WTC11 (cell line): ENCODE results near the gene EIF2S1. TPM values are rescaled to one million over a fixed set of nuclear protein-coding genes. Genes with fewer than 3 reads are reported as not detected.

Experiments
- ATAC-seq: fragments of 200-7000 bp; cut with Tn5 transposase; 2 replicates; pipeline ENCODE4 v1.10.0; 2021; ENCODE audit warnings: mild to moderate bottlenecking, moderate library complexity
- CTCF ChIA-PET: fragments of 300-600 bp; sonication (Branson Sonifier 250); formaldehyde crosslinking; loops from one replicate; lab custom pipeline; 2021; ENCODE audit warnings: antibody characterized with exemption; lab: Charles Lee
- POLR2A ChIA-PET: fragments of 350-600 bp; sonication (Branson Sonifier 250); formaldehyde crosslinking; loops from one replicate; lab custom pipeline; 2021; ENCODE audit warnings: antibody characterized with exemption; lab: Charles Lee
- DNase-seq: peaks from one replicate; pipeline ENCODE4 v3.0.0; 2021; ENCODE audit warnings: low spot score
- H3K27ac Mint-ChIP-seq: 2 replicates; pipeline ENCODE4 v1.8.0; 2021; ENCODE audit warnings: mixed read lengths
- H3K27me3 Mint-ChIP-seq: 2 replicates; pipeline ENCODE4 v1.8.0; 2021; ENCODE audit warnings: low read depth, mild to moderate bottlenecking, moderate library complexity, mixed read lengths
- H3K36me3 Mint-ChIP-seq: 2 replicates; pipeline ENCODE4 v1.8.0; 2021; ENCODE audit warnings: mixed read lengths
- H3K4me1 Mint-ChIP-seq: 2 replicates; pipeline ENCODE4 v1.8.0; 2022; ENCODE audit warnings: mixed read lengths
- H3K4me3 Mint-ChIP-seq: 2 replicates; pipeline ENCODE4 v1.8.0; 2021; ENCODE audit warnings: mild to moderate bottlenecking, moderate library complexity, mixed read lengths
- H3K9me3 Mint-ChIP-seq: 2 replicates; pipeline ENCODE4 v1.8.0; 2021; ENCODE audit warnings: mixed read lengths
- ATF1 ChIP-seq: sonication (generic); formaldehyde crosslinking; IDR thresholded peaks from 2 replicates; pipeline ENCODE4 v1.8.1; 2023; ENCODE audit warnings: mild to moderate bottlenecking, moderate library complexity, missing genetic modification reagents
- CBFB ChIP-seq: sonication (generic); formaldehyde crosslinking; IDR thresholded peaks from 2 replicates; pipeline ENCODE4 v1.8.1; 2022; ENCODE audit warnings: mild to moderate bottlenecking, low read depth, missing genetic modification reagents
- E2F5 ChIP-seq: sonication (generic); formaldehyde crosslinking; IDR thresholded peaks from 2 replicates; pipeline ENCODE4 v1.8.1; 2022; ENCODE audit warnings: mild to moderate bottlenecking, moderate library complexity, missing genetic modification reagents
- GABPB1 ChIP-seq: sonication (generic); formaldehyde crosslinking; IDR thresholded peaks from 2 replicates; pipeline ENCODE4 v1.8.1; 2023; ENCODE audit warnings: mild to moderate bottlenecking, missing genetic modification reagents
- KAT7 ChIP-seq: sonication (generic); formaldehyde crosslinking; IDR thresholded peaks from 2 replicates; pipeline ENCODE4 v1.8.1; 2023; ENCODE audit warnings: missing genetic modification reagents, mild to moderate bottlenecking, borderline replicate concordance
- MXD4 ChIP-seq: fragments of 250-450 bp; sonication (Bioruptor Pico); IDR thresholded peaks from 2 replicates; pipeline ENCODE4 v1.8.0; 2021; ENCODE audit warnings: mild to moderate bottlenecking, moderate library complexity, borderline replicate concordance
- NR3C1 ChIP-seq: sonication (generic); formaldehyde crosslinking; conservative IDR thresholded peaks from 2 replicates; pipeline ENCODE4 v1.8.1; 2023; ENCODE audit warnings: low read depth, mild to moderate bottlenecking, missing genetic modification reagents
- SOX15 ChIP-seq: fragments of 250-450 bp; sonication (Bioruptor Pico); IDR thresholded peaks from 2 replicates; pipeline ENCODE4 v1.9.0; 2021; ENCODE audit warnings: mild to moderate bottlenecking
- TEAD1 ChIP-seq: sonication (generic); formaldehyde crosslinking; IDR thresholded peaks from 2 replicates; pipeline ENCODE4 v1.8.0; 2022; ENCODE audit warnings: mild to moderate bottlenecking, missing genetic modification reagents
- TP53 ChIP-seq: sonication (generic); formaldehyde crosslinking; IDR thresholded peaks from 2 replicates; pipeline ENCODE4 v1.8.1; 2023; ENCODE audit warnings: mild to moderate bottlenecking, missing genetic modification reagents
- ZNF423 ChIP-seq: fragments of 250-450 bp; sonication (Bioruptor Pico); IDR thresholded peaks from 2 replicates; pipeline ENCODE4 v2.1.2; 2022; ENCODE audit warnings: mild to moderate bottlenecking, moderate library complexity
- total RNA-seq: library from RNA; stranded (reverse); gene quantifications from 3 replicates; pipeline ENCODE4 v1.2.3, GENCODE V29; 2021
- TF ChIP-seq, protein P1 (sequence below): fragments of 250-450 bp; sonication (Bioruptor Pico); IDR thresholded peaks from 2 replicates; pipeline ENCODE4 v1.9.0; 2021; ENCODE audit warnings: mild to moderate bottlenecking
- TF ChIP-seq, protein P2 (sequence below): sonication (generic); formaldehyde crosslinking; conservative IDR thresholded peaks from 2 replicates; pipeline ENCODE4 v1.8.1; 2022; ENCODE audit warnings: mild to moderate bottlenecking, missing genetic modification reagents
- TF ChIP-seq, protein P3 (sequence below): sonication (generic); formaldehyde crosslinking; IDR thresholded peaks from 2 replicates; pipeline ENCODE4 v1.8.0; 2023; ENCODE audit warnings: missing genetic modification reagents
- TF ChIP-seq, protein P4 (sequence below): sonication (generic); formaldehyde crosslinking; conservative IDR thresholded peaks from 2 replicates; pipeline ENCODE4 v1.8.1; 2023; ENCODE audit warnings: mild to moderate bottlenecking, low read depth, missing genetic modification reagents, moderate library complexity

The EIF2S1 gene
- total RNA-seq, 1 experiment from 2014 or later: 137 TPM

DNA sequence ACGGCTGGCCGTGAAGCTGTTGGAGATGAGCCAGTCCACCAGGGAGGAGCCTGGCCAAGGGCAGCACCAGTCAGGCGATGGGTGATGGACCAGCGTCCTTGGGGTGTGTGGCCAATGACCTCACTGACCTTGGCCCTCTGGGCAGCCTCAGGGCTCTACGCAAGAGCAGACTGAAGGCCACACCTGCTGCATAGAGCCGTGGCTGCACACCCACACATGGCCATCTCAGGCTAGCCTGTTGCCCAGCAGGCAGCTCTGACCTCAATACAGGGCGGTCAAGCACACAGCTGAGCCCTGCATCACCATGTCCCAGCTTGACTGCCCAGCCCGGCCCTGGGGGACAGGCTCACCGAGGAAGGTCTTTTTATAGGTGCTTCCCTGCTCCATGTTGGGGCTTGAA, 32.7 kb downstream of the EIF2S1 start:
- ChIA-PET CTCF (interaction anchor here (0.6 to 1.1 kb wide), 2 partner anchors 33 to 269 kb away, joined by 3 to 7 read pairs; partner anchors contain the start of gene ATP6V1D), POLR2A (no interaction called here)
- no peak for DNase-seq
- ATAC-seq: no peak
- no peaks in the 10 kb centered on the region for H3K36me3 Mint-ChIP-seq
- H3K9me3 Mint-ChIP-seq: no peaks in the 10 kb centered on the region
- H3K27ac Mint-ChIP-seq: no peak overlapping the region
- TF ChIP-seq TEAD1 (CRISPR knock-in tag) (no peak), E2F5 (CRISPR knock-in tag) (no peak), TP53 (CRISPR knock-in tag) (no peak), GABPB1 (no peak)
- TF ChIP-seq, protein P1, sequence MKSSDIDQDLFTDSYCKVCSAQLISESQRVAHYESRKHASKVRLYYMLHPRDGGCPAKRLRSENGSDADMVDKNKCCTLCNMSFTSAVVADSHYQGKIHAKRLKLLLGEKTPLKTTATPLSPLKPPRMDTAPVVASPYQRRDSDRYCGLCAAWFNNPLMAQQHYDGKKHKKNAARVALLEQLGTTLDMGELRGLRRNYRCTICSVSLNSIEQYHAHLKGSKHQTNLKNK (CRISPR knock-in tag): no peak
- TF ChIP-seq, protein P2, sequence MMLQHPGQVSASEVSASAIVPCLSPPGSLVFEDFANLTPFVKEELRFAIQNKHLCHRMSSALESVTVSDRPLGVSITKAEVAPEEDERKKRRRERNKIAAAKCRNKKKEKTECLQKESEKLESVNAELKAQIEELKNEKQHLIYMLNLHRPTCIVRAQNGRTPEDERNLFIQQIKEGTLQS (CRISPR knock-in tag): no peak
- no peaks in the 10 kb centered on the region for H3K27me3 Mint-ChIP-seq
- H3K4me3 Mint-ChIP-seq: no peak overlapping the region
- peaks cover 6% of the 10 kb centered on the region for H3K4me1 Mint-ChIP-seq

DNA sequence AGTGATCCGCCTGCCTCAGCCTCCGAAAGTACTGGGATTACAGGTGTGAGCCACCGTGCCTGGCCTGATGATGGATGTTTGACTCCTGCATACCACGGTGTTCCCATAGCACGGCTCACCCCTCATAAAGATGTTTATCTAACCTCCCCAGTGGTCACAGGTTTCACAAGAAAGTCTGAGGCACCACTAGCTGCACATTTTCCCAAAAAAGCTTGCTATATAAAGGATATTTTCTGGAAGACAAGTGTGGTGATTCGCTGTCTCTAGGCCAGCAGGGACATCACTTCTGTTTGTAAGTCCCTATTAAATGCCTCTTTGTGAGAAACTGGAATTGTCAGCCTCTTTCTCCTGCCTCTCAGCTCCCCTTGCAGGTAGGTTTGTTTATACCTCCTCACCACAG, 33.6 kb downstream of the EIF2S1 start:
- TF ChIP-seq MXD4 (CRISPR knock-in tag) (no peak), CBFB (CRISPR knock-in tag) (no peak), ATF1 (CRISPR knock-in tag) (no peak), KAT7 (CRISPR knock-in tag) (no peak), NR3C1 (CRISPR knock-in tag) (no peak), ZNF423 (CRISPR knock-in tag) (no peak)
- TF ChIP-seq, protein P3, sequence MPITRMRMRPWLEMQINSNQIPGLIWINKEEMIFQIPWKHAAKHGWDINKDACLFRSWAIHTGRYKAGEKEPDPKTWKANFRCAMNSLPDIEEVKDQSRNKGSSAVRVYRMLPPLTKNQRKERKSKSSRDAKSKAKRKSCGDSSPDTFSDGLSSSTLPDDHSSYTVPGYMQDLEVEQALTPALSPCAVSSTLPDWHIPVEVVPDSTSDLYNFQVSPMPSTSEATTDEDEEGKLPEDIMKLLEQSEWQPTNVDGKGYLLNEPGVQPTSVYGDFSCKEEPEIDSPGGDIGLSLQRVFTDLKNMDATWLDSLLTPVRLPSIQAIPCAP (CRISPR knock-in tag): no peak
- TF ChIP-seq, all 79 proteins: peak for 0
- POLR2A ChIA-PET: no interaction called here

GRCh38 chr14:67395086-67395875, 35.2 kb downstream of the EIF2S1 start:
- Mint-ChIP-seq H3K27ac (peak overlapping the region; percentile 68; the same call in 1 of the 2 replicates), H3K4me1 (peaks cover 6% of the 10 kb centered on the region), H3K36me3 (no peaks in the 10 kb centered on the region), H3K9me3 (no peaks in the 10 kb centered on the region), H3K27me3 (no peaks in the 10 kb centered on the region), H3K4me3 (no peak overlapping the region)
- ATAC-seq (no peak; the same call in 1 of the 2 replicates), DNase-seq (no peak)
- CTCF ChIA-PET: interaction anchor here (0.6 kb wide), 1 partner anchor 36 kb away, joined by 3 read pairs; the partner anchor contains the start of gene ATP6V1D
- TF ChIP-seq, protein P4, sequence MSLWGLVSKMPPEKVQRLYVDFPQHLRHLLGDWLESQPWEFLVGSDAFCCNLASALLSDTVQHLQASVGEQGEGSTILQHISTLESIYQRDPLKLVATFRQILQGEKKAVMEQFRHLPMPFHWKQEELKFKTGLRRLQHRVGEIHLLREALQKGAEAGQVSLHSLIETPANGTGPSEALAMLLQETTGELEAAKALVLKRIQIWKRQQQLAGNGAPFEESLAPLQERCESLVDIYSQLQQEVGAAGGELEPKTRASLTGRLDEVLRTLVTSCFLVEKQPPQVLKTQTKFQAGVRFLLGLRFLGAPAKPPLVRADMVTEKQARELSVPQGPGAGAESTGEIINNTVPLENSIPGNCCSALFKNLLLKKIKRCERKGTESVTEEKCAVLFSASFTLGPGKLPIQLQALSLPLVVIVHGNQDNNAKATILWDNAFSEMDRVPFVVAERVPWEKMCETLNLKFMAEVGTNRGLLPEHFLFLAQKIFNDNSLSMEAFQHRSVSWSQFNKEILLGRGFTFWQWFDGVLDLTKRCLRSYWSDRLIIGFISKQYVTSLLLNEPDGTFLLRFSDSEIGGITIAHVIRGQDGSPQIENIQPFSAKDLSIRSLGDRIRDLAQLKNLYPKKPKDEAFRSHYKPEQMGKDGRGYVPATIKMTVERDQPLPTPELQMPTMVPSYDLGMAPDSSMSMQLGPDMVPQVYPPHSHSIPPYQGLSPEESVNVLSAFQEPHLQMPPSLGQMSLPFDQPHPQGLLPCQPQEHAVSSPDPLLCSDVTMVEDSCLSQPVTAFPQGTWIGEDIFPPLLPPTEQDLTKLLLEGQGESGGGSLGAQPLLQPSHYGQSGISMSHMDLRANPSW (CRISPR knock-in tag): no peak
- no peak for TF ChIP-seq SOX15
- POLR2A ChIA-PET: no interaction called here

More for the DNA sequence above, 33.6 kb downstream of the EIF2S1 start:
- no peak overlapping the region for H3K4me3 Mint-ChIP-seq
- H3K27me3 Mint-ChIP-seq: no peaks in the 10 kb centered on the region
- H3K36me3 Mint-ChIP-seq: no peaks in the 10 kb centered on the region
- DNase-seq (no peak), ATAC-seq (no peak)
- no peak overlapping the region for H3K27ac Mint-ChIP-seq
- CTCF ChIA-PET: no interaction called here
- H3K9me3 Mint-ChIP-seq: no peaks in the 10 kb centered on the region
- H3K4me1 Mint-ChIP-seq: peaks cover 6% of the 10 kb centered on the region
